K562 treated with DMSO at 1 percent for 48 hours (cell line): ENCODE data around the gene CCDC191. TPM values are rescaled to one million over a fixed set of nuclear protein-coding genes. Genes with fewer than 3 reads are reported as not detected.

Experiments
- total RNA-seq: library from RNA; unstranded; fragments of 300-600 nt; gene quantifications from 2 replicates; pipeline ENCODE4 v1.2.3, GENCODE V29; 2022; ENCODE audit warnings: low replicate concordance; ENCODE audit errors: extremely low read depth

Gene CCDC191, protein sequence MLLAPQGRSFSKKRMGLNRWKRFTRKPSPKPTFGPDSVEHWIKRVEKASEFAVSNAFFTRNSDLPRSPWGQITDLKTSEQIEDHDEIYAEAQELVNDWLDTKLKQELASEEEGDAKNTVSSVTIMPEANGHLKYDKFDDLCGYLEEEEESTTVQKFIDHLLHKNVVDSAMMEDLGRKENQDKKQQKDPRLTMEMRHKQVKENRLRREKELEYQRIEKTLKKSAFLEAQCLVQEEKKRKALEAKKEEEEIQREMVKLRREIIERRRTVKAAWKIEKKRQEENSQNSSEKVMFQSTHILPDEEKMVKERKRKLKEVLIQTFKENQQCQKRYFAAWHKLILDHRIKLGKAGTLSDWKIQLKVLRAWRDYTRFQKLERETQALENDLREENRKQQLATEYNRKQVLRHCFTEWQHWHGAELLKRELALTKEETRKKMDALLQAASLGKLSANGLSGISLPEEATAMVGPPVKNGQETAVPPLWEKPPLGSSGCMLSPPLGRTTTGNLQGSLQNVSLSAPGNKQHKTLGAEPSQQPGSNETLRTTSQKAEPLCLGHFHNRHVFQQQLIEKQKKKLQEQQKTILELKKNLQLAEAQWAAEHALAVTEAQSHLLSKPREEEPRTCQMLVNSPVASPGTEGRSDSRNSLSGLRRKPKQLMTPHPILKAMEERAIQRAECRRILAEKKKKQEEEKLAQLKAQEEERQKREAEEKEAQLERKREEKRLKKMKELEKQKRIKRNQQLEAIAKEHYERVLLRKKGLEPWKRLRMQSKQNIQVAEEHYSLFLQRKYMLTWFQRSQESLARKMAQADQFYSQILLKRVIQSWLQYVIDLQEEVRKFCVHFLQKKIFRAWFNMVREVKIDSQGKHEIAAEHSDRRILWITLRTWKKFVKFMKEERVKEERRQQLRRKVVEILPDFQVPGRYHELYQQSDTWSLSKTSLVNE
- not detected in 2 replicates for total RNA-seq

DNA sequence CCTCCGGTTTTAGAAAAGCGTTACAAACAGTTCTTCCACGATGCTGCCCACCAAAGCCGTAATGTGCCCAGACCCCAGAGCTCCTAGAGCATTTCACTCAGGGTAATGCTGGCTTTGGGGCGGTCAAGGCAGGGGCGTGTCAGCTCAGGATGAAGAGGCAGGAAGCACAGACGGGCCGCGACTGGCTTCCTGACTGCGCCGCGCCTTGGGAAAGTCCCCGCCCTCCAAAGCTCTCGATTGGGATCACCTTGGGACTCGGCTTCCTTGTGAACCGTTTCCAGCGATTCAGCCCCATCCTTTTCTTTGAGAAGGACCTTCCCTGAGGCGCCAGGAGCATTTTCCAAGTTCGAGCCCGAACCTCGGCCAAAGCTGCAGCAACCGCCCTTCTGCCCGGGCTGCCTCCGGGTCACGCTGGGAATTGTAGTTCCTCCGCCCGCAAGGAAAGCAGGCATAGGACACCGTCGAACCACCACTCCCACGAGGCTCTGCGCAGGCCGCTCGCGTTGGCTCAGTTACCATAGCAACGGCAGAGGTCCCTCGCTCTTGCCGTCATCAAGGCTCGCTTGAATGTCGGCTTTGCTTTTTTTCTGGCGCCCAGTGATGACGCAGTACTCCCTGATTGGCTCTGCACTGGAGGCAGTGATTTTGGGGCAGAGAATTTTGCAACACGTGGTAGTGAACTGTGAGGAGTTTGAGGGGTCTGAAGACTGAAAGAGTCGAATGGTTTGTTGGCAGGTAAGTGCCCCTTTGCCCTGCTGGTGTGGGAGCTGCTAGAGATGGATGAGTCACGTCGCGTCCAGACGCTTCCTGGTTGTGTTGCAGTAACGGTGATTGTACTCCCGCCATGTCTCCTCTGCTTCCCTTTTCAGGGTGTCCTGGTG, at the start of gene CCDC191, which contains the start of gene QTRT2:
Gene CCDC191 (minus strand): TSS at position 397 of the 881 bp plus-strand sequence. CDS start 60 bp downstream, at position 337.
Gene QTRT2 (plus strand): TSS at position 608 of the 881 bp plus-strand sequence. CDS start 8,521 bp downstream, outside the sequence.

DNA sequence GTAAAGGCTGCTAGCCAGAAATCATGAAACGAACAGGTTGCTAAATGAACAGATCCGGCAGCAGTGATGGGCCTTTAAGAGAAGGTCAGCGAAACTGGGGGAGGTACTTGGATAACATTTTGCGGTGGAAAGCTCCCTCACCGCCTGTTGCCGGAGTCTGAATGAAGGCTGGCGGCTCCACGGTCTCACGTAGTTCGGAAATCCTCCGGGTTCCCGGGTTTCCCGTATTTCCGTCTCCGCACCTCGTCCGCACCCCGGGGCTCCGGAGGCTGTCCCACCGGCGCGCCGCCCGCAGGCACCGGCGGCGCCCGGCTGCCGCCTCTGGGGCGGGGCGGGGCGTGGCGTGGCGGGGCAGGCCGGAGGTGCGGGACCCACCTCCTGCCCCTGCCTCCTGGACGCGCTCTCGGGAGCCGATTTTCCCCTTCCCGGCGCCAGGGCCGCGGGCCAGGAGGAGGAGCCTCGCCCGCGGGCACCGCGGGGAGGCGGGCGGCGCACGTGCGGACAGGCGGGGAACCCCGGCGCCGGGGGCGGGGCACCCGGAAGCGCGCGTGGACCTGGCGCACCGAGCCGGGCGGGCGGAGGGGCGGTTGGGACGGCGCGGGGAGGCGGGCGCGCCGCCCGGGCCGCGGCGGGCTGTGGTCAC, 108.8 kb downstream of the CCDC191 start, which contains the start of gene ZDHHC23:
Gene ZDHHC23 (plus strand): TSS at position 642 of the 643 bp plus-strand sequence. CDS start 790 bp downstream, outside the sequence.

Other genes starting within 250 kb of the CCDC191 start
- not detected in 2 replicates for gene GRAMD1C, start 217.7 kb downstream of the CCDC191 start, total RNA-seq
- not detected in 2 replicates for gene ZDHHC23, start 108.5 kb downstream of the CCDC191 start, total RNA-seq
- gene QTRT2, start 211 bp upstream of the CCDC191 start, total RNA-seq, result not detected in 2 replicates
- not detected in 2 replicates for gene DRD3, start 122.5 kb upstream of the CCDC191 start, total RNA-seq
- not detected in 2 replicates for gene ZNF80, start 181.1 kb upstream of the CCDC191 start, total RNA-seq
- gene TIGIT, start 237.5 kb upstream of the CCDC191 start, total RNA-seq, result not detected in 2 replicates